HepG2 (cell line): ENCODE data around the gene RPS19BP1. TPM values are rescaled to one million over a fixed set of nuclear protein-coding genes. Genes with fewer than 3 reads are reported as not detected.

ENCODE experiments used
- KAT7 ChIP-seq: IDR thresholded peaks from 2 replicates; pipeline ENCODE4 v1.6.1; 2018; ENCODE audit warnings: borderline replicate concordance, missing compliant biosample characterization
- MYNN ChIP-seq: sonication (generic); formaldehyde crosslinking; IDR thresholded peaks from 2 replicates; pipeline ENCODE4 v1.4.0; 2020; ENCODE audit warnings: mild to moderate bottlenecking, low read depth, missing genetic modification reagents
- NR1H2 ChIP-seq: sonication (generic); formaldehyde crosslinking; IDR thresholded peaks from 2 replicates; pipeline ENCODE4 v1.8.1; 2022; ENCODE audit warnings: low read depth, missing genetic modification reagents, borderline replicate concordance
- SMC3 ChIP-seq: IDR thresholded peaks from 2 replicates; pipeline ENCODE4 v1.6.1; 2011; ENCODE audit warnings: low read length, improper control_type of control experiment
- SOX13 ChIP-seq, 3 experiments: fragments of 450-650 bp in 1 of 3; sonication (generic) in 1 of 3; formaldehyde crosslinking in 1 of 3; IDR thresholded peaks in 2 of 3; conservative IDR thresholded peaks in 1 of 3; 2 replicates each; pipeline versions ENCODE4 v1.5.0 to v1.6.1; 2016 to 2020; ENCODE audit warnings: antibody characterized with exemption in 1 of 3, mild to moderate bottlenecking in 1 of 3, missing compliant biosample characterization in 1 of 3, missing genetic modification reagents in 1 of 3, moderate library complexity in 1 of 3
- XBP1 ChIP-seq: sonication (generic); formaldehyde crosslinking; IDR thresholded peaks from 2 replicates; pipeline ENCODE4 v1.5.0; 2020; ENCODE audit warnings: missing genetic modification reagents
- ZNF224 ChIP-seq: sonication (generic); formaldehyde crosslinking; IDR thresholded peaks from 2 replicates; pipeline ENCODE4 v1.5.0; 2020; ENCODE audit warnings: mild to moderate bottlenecking, missing genetic modification reagents
- ZNF841 ChIP-seq: sonication (generic); formaldehyde crosslinking; IDR thresholded peaks from 2 replicates; pipeline ENCODE4 v1.8.1; 2023; ENCODE audit warnings: missing genetic modification reagents, borderline replicate concordance
- polyA plus RNA-seq, 8 experiments: library from polyadenylated mRNA; depleted of rRNA in 3 of 8; stranded (reverse) in 7 of 8; unstranded in 1 of 8; fragments of >200 nt; fragmentation: Illumina TruSeq in 4 of 8; extraction: Trizol in 4 of 8; gene quantifications; 2 replicates each; pipeline versions ENCODE4 v1.2.1 to v1.2.3, GENCODE V29; 2011 to 2016; ENCODE audit warnings: low read depth in 4 of 8, missing spikeins in 1 of 8, mixed read lengths in 1 of 8; ENCODE audit not compliant: insufficient read depth in 1 of 8
- total RNA-seq, 5 experiments: library from RNA; depleted of rRNA; stranded (reverse); fragments of >200 nt; fragmentation: Illumina TruSeq; extraction: Trizol; gene quantifications; 2 replicates each; pipeline ENCODE4 v1.2.3, GENCODE V29; 2016; ENCODE audit warnings: low read depth in 1 of 5
- TF ChIP-seq, protein P1 (sequence below): sonication (generic); formaldehyde crosslinking; IDR thresholded peaks from 2 replicates; pipeline ENCODE4 v1.4.0; 2020; ENCODE audit warnings: missing genetic modification reagents, borderline replicate concordance
- TF ChIP-seq, protein P2 (sequence below): sonication (generic); formaldehyde crosslinking; conservative IDR thresholded peaks from 2 replicates; pipeline ENCODE4 v1.8.0; 2022; ENCODE audit warnings: low read depth, missing genetic modification reagents
- TF ChIP-seq, protein P3 (sequence below): sonication (generic); formaldehyde crosslinking; conservative IDR thresholded peaks from 2 replicates; pipeline ENCODE4 v1.4.0; 2020; ENCODE audit warnings: missing genetic modification reagents
- TF ChIP-seq, protein P4 (sequence below): sonication (generic); formaldehyde crosslinking; IDR thresholded peaks from 2 replicates; pipeline ENCODE4 v1.9.0; 2022; ENCODE audit warnings: missing genetic modification reagents, mild to moderate bottlenecking, borderline replicate concordance
- TF ChIP-seq, protein P5 (sequence below): sonication (generic); formaldehyde crosslinking; conservative IDR thresholded peaks from 2 replicates; pipeline ENCODE4 v1.4.0; 2020; ENCODE audit warnings: missing genetic modification reagents

The RPS19BP1 gene
- total and polyA plus RNA-seq, 2 of the 13 experiments (the other 11 are each of a cell fraction or from before 2014, with no cell fraction given): 44.3 to 81.3 TPM

DNA sequence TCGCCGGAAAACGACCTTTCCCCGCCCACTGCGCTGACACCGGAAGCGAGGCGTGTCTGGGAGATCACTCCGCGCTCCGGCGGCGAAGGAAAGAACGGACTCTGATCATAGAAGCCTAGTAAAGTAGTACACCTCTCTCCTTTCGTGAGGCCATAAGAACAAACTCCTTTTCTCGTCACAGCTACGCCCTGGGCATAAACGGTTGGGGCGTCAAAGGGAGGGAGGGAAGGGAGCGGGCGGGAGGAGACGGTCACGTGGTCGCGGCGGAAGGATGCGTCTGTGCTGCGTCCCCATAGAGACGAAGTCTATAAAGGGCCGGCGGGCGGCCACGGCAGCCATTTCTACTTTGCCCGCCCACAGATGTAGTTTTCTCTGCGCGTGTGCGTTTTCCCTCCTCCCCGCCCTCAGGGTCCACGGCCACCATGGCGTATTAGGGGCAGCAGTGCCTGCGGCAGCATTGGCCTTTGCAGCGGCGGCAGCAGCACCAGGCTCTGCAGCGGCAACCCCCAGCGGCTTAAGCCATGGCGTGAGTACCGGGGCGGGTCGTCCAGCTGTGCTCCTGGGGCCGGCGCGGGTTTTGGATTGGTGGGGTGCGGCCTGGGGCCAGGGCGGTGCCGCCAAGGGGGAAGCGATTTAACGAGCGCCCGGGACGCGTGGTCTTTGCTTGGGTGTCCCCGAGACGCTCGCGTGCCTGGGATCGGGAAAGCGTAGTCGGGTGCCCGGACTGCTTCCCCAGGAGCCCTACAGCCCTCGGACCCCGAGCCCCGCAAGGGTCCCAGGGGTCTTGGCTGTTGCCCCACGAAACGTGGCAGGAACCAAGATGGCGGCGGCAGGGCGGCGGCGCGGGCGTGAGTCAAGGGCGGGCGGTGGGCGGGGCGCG lies 12.1 kb downstream of the RPS19BP1 start, which contains the start of gene ATF4 (continued):
- TF ChIP-seq, protein P1, sequence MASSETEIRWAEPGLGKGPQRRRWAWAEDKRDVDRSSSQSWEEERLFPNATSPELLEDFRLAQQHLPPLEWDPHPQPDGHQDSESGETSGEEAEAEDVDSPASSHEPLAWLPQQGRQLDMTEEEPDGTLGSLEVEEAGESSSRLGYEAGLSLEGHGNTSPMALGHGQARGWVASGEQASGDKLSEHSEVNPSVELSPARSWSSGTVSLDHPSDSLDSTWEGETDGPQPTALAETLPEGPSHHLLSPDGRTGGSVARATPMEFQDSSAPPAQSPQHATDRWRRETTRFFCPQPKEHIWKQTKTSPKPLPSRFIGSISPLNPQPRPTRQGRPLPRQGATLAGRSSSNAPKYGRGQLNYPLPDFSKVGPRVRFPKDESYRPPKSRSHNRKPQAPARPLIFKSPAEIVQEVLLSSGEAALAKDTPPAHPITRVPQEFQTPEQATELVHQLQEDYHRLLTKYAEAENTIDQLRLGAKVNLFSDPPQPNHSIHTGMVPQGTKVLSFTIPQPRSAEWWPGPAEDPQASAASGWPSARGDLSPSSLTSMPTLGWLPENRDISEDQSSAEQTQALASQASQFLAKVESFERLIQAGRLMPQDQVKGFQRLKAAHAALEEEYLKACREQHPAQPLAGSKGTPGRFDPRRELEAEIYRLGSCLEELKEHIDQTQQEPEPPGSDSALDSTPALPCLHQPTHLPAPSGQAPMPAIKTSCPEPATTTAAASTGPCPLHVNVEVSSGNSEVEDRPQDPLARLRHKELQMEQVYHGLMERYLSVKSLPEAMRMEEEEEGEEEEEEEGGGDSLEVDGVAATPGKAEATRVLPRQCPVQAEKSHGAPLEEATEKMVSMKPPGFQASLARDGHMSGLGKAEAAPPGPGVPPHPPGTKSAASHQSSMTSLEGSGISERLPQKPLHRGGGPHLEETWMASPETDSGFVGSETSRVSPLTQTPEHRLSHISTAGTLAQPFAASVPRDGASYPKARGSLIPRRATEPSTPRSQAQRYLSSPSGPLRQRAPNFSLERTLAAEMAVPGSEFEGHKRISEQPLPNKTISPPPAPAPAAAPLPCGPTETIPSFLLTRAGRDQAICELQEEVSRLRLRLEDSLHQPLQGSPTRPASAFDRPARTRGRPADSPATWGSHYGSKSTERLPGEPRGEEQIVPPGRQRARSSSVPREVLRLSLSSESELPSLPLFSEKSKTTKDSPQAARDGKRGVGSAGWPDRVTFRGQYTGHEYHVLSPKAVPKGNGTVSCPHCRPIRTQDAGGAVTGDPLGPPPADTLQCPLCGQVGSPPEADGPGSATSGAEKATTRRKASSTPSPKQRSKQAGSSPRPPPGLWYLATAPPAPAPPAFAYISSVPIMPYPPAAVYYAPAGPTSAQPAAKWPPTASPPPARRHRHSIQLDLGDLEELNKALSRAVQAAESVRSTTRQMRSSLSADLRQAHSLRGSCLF (CRISPR knock-in tag): peak; percentile 86
- no peak for TF ChIP-seq SMC3
- TF ChIP-seq SOX13 (IDR thresholded peaks at IDR 0.05): peak; percentile 39; the same call in 1 of the 2 replicates
- TF ChIP-seq SOX13 (CRISPR knock-in tag; conservative IDR thresholded peaks at IDR 0.05 in 1 of 2, IDR thresholded peaks at IDR 0.05 in 1 of 2): 0 out of 4 replicates have a peak, but pooled peaks of 1 of the 2 experiments have one; percentile 85
- peak; percentile 87 for TF ChIP-seq KAT7
- no peak for TF ChIP-seq NR1H2
- TF ChIP-seq MYNN (CRISPR knock-in tag): no peak
- TF ChIP-seq, protein P2, sequence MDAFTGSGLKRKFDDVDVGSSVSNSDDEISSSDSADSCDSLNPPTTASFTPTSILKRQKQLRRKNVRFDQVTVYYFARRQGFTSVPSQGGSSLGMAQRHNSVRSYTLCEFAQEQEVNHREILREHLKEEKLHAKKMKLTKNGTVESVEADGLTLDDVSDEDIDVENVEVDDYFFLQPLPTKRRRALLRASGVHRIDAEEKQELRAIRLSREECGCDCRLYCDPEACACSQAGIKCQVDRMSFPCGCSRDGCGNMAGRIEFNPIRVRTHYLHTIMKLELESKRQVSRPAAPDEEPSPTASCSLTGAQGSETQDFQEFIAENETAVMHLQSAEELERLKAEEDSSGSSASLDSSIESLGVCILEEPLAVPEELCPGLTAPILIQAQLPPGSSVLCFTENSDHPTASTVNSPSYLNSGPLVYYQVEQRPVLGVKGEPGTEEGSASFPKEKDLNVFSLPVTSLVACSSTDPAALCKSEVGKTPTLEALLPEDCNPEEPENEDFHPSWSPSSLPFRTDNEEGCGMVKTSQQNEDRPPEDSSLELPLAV (CRISPR knock-in tag): 0 out of 2 replicates have a peak, but pooled peaks have one; percentile 34
- TF ChIP-seq, protein P3, sequence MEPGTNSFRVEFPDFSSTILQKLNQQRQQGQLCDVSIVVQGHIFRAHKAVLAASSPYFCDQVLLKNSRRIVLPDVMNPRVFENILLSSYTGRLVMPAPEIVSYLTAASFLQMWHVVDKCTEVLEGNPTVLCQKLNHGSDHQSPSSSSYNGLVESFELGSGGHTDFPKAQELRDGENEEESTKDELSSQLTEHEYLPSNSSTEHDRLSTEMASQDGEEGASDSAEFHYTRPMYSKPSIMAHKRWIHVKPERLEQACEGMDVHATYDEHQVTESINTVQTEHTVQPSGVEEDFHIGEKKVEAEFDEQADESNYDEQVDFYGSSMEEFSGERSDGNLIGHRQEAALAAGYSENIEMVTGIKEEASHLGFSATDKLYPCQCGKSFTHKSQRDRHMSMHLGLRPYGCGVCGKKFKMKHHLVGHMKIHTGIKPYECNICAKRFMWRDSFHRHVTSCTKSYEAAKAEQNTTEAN (CRISPR knock-in tag): peak; percentile 75
- TF ChIP-seq, protein P4, sequence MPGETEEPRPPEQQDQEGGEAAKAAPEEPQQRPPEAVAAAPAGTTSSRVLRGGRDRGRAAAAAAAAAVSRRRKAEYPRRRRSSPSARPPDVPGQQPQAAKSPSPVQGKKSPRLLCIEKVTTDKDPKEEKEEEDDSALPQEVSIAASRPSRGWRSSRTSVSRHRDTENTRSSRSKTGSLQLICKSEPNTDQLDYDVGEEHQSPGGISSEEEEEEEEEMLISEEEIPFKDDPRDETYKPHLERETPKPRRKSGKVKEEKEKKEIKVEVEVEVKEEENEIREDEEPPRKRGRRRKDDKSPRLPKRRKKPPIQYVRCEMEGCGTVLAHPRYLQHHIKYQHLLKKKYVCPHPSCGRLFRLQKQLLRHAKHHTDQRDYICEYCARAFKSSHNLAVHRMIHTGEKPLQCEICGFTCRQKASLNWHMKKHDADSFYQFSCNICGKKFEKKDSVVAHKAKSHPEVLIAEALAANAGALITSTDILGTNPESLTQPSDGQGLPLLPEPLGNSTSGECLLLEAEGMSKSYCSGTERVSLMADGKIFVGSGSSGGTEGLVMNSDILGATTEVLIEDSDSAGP: peak; percentile 68
- TF ChIP-seq XBP1: no peak
- TF ChIP-seq, protein P5, sequence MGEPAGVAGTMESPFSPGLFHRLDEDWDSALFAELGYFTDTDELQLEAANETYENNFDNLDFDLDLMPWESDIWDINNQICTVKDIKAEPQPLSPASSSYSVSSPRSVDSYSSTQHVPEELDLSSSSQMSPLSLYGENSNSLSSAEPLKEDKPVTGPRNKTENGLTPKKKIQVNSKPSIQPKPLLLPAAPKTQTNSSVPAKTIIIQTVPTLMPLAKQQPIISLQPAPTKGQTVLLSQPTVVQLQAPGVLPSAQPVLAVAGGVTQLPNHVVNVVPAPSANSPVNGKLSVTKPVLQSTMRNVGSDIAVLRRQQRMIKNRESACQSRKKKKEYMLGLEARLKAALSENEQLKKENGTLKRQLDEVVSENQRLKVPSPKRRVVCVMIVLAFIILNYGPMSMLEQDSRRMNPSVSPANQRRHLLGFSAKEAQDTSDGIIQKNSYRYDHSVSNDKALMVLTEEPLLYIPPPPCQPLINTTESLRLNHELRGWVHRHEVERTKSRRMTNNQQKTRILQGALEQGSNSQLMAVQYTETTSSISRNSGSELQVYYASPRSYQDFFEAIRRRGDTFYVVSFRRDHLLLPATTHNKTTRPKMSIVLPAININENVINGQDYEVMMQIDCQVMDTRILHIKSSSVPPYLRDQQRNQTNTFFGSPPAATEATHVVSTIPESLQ: no peak
- TF ChIP-seq ZNF224 (CRISPR knock-in tag): peak; percentile 51; the same call in 1 of the 2 replicates
- peak; percentile 88 for TF ChIP-seq ZNF841
